Suprapubic skin (tissue), 3 donors: ENCODE data around the gene PDIA2.

Experiments
- POLR2A ChIP-seq, 2 donors: fragments of 450-650 bp; IDR thresholded peaks; one replicate each; pipeline ENCODE4 v1.6.1; 2017; ENCODE audit warnings: antibody characterized with exemption in 2 of 2, mild to moderate bottlenecking in 2 of 2, moderate library complexity in 2 of 2
- TF ChIP-seq, protein P1 (sequence below), 2 donors: fragments of 200-600 bp in 1 of 2; fragments of 450-650 bp in 1 of 2; sonication (generic) in 1 of 2; IDR thresholded peaks; one replicate each; pipeline ENCODE4 v1.5.1; 2016 to 2019; ENCODE audit warnings: antibody characterized with exemption in 2 of 2, mild to moderate bottlenecking in 1 of 2, moderate library complexity in 1 of 2

DNA sequence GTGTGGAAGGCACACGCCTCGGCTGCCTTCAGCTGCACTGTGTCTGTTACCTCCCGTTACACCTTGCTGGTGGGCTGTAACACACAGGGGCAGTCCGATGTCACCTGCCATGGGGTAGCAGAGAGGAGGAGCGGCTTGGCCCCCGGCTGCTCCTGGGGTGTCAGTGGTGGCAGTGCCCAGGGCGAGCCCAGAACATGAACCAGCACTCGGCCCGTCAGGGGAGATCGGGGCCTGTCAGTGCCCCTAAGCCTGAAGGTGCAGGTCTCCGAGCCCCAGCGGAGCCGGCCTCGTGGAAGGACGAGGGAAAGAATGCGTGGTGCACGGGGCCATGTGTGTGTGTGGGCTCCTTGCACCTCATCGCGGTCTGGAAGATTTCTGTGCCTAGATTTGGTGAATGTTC lies 22.6 kb upstream of the PDIA2 start:
- TF ChIP-seq, protein P1, sequence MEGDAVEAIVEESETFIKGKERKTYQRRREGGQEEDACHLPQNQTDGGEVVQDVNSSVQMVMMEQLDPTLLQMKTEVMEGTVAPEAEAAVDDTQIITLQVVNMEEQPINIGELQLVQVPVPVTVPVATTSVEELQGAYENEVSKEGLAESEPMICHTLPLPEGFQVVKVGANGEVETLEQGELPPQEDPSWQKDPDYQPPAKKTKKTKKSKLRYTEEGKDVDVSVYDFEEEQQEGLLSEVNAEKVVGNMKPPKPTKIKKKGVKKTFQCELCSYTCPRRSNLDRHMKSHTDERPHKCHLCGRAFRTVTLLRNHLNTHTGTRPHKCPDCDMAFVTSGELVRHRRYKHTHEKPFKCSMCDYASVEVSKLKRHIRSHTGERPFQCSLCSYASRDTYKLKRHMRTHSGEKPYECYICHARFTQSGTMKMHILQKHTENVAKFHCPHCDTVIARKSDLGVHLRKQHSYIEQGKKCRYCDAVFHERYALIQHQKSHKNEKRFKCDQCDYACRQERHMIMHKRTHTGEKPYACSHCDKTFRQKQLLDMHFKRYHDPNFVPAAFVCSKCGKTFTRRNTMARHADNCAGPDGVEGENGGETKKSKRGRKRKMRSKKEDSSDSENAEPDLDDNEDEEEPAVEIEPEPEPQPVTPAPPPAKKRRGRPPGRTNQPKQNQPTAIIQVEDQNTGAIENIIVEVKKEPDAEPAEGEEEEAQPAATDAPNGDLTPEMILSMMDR (IDR thresholded peaks at IDR 0.05) = no peak
- no peak for TF ChIP-seq POLR2A (IDR thresholded peaks at IDR 0.05)
